AG04450 (cell line): Measurements from ENCODE around the gene RNASE2. TPM values are rescaled to one million over a fixed set of nuclear protein-coding genes. Genes with fewer than 3 reads are reported as not detected.

Experiments
- CTCF ChIA-PET: fragments of 300-600, 350-600 bp; formaldehyde crosslinking; extraction: SDS; loops from one replicate; lab custom pipeline; 2022; ENCODE audit warnings: antibody characterized with exemption, inconsistent platforms; lab: Charles Lee
- POLR2A ChIA-PET: fragments of 350-600 bp; formaldehyde crosslinking; extraction: SDS; loops from one replicate; lab custom pipeline; 2021; ENCODE audit warnings: antibody characterized with exemption, inconsistent platforms; lab: Yijun Ruan, JAX
- DNase-seq: peaks from one replicate; pipeline ENCODE4 v3.0.0-alpha.2; 2011; ENCODE audit warnings: low read depth, low spot score
- H3K27ac ChIP-seq: one replicate; pipeline ENCODE4 v1.5.1; 2012; ENCODE audit warnings: low read depth, low read length, control low read depth
- H3K27me3 ChIP-seq: one replicate; pipeline ENCODE4 v1.6.0; 2012; ENCODE audit warnings: low read length; ENCODE audit not compliant: control insufficient read depth, insufficient read depth
- H3K4me3 ChIP-seq: 2 replicates; pipeline ENCODE4 v1.5.1; 2011; ENCODE audit warnings: mild to moderate bottlenecking, low read depth, low read length, control low read depth
- H3K9me3 ChIP-seq: 2 replicates; pipeline ENCODE4 v1.5.1; 2012; ENCODE audit warnings: low read length; ENCODE audit not compliant: control insufficient read depth, insufficient read depth
- CTCF ChIP-seq: IDR thresholded peaks from 2 replicates; pipeline ENCODE4 v1.5.1; 2011; ENCODE audit warnings: low read depth, low read length, control low read depth, inconsistent platforms
- polyA plus RNA-seq: library from polyadenylated mRNA; depleted of rRNA; stranded (reverse); fragments of >200 nt; gene quantifications from 2 replicates; pipeline ENCODE4 v1.2.3, GENCODE V29; 2011

RNASE2 gene
- polyA plus RNA-seq, 1 experiment = not detected

DNA sequence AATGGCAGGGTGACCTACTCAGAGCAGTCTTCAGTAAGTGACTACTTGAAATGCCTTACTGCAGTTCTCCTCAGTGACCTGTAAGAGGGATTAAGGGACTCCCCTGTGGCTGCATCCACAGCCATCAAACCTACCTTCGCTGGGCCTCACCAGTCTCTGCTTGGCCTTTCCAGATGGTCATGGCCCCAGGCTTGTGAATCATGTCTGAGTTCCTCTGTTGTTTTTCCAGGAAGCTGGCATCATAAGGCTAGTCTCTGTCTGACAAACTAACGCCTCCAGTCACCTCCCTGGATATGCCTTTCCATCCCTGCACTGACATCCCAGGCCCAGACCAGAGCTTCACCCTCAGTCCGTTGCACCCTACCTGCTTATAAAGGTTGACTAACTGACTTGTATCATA is 14.0 kb downstream of the RNASE2 start:
- H3K4me3 ChIP-seq = no peak overlapping the region
- H3K27ac ChIP-seq = no peak overlapping the region
- H3K27me3 ChIP-seq = peaks cover 15% of the 10 kb centered on the region
- ChIA-PET CTCF (interaction anchor here (3.6 to 3.8 kb wide), 2 partner anchors 110 to 273 kb away, joined by 43 to 80 read pairs; no protein-coding TSS in a partner anchor), POLR2A (no interaction called here)
- TF ChIP-seq CTCF = no peak
- no peaks in the 10 kb centered on the region for H3K9me3 ChIP-seq
- no peak for DNase-seq

- no peak for TF ChIP-seq CTCF
- ChIA-PET CTCF (interaction anchor here (0.6 to 4.1 kb wide), 81 partner anchors 9 to 644 kb away, joined by 3 to 106 read pairs (median 5); partner anchors contain the start of genes ARHGEF40, METTL17, RNASE2 and RNASE4), POLR2A (interaction anchor here (0.9 to 1.1 kb wide), 2 partner anchors 77 to 134 kb away, joined by 3 read pairs; no protein-coding TSS in a partner anchor)
- Histone ChIP-seq H3K9me3 (no peaks in the 10 kb centered on the region), H3K27ac (no peak overlapping the region), H3K27me3 (peaks cover 13% of the 10 kb centered on the region), H3K4me3 (peak overlapping the region; percentile 69)
- no peak for DNase-seq
Observed at GRCh38 chr14:20970647-20970982, 15.3 kb downstream of the RNASE2 start.

- DNase-seq = peak; percentile 69
- Histone ChIP-seq H3K4me3 (peak overlapping the region; percentile 69), H3K9me3 (no peaks in the 10 kb centered on the region), H3K27me3 (peaks cover 12% of the 10 kb centered on the region), H3K27ac (peak overlapping the region; percentile 47)
- POLR2A ChIA-PET = interaction anchor here (0.9 to 1.1 kb wide), 2 partner anchors 77 to 133 kb away, joined by 3 read pairs; no protein-coding TSS in a partner anchor
- CTCF ChIA-PET = interaction anchor here (0.6 to 4.1 kb wide), 88 partner anchors 9 to 1167 kb away, joined by 3 to 106 read pairs (median 5); partner anchors contain the start of genes ARHGEF40, METTL17, RNASE2 and RNASE4
- TF ChIP-seq CTCF = peak; percentile 98
Observed at GRCh38 chr14:20970983-20971704, 15.9 kb downstream of the RNASE2 start.

GRCh38 chr14:20971705-20972021 is 16.4 kb downstream of the RNASE2 start:
- no peak for TF ChIP-seq CTCF
- ChIA-PET POLR2A (no interaction called here), CTCF (interaction anchor here (0.6 to 4.1 kb wide), 52 partner anchors 9 to 1167 kb away, joined by 3 to 106 read pairs (median 7); partner anchors contain the start of genes ARHGEF40, METTL17, RNASE2 and RNASE4)
- no peak overlapping the region for H3K27ac ChIP-seq
- H3K9me3 ChIP-seq = no peaks in the 10 kb centered on the region
- peaks cover 11% of the 10 kb centered on the region for H3K27me3 ChIP-seq
- H3K4me3 ChIP-seq = peak overlapping the region; percentile 69
- no peak for DNase-seq

DNA sequence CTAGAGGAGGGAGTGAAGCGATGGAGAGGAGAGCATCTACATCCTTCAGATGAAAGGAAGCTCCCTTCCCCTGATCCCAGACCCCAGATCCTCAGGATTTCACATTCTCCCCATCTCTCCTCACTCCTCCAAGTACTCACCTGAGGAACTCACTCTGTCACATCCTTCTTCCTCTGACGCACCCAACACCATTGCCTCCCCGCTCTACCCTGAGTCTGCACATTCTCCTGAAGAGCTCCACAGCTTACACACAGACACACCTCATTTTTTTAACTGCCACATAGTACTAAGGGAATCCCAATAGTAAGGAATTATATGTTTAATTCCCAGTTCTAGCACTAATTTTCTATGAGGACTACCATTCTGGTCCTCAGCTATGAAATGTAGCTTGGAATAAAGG is 18.2 kb downstream of the RNASE2 start:
- no peak overlapping the region for H3K27ac ChIP-seq
- H3K4me3 ChIP-seq = no peak overlapping the region
- no peaks in the 10 kb centered on the region for H3K9me3 ChIP-seq
- no peak for DNase-seq
- ChIA-PET POLR2A (no interaction called here), CTCF (interaction anchor here (0.5 to 4.1 kb wide), 9 partner anchors 12 to 503 kb away, joined by 3 to 106 read pairs (median 4); partner anchors contain the start of genes RAB2B and TOX4)
- H3K27me3 ChIP-seq = peaks cover 4% of the 10 kb centered on the region
- TF ChIP-seq CTCF = no peak
